SH-SY5Y (cell line): ENCODE measurements around the gene PRCP.

Source experiments
- GATA2 ChIP-seq: IDR thresholded peaks from 2 replicates; pipeline ENCODE4 v1.6.1; 2011; ENCODE audit warnings: mild to moderate bottlenecking, low read depth, low read length
- GATA3 ChIP-seq: IDR thresholded peaks from 2 replicates; pipeline ENCODE4 v1.6.1; 2011; ENCODE audit warnings: low read depth, mild to moderate bottlenecking, low read length, moderate library complexity

DNA sequence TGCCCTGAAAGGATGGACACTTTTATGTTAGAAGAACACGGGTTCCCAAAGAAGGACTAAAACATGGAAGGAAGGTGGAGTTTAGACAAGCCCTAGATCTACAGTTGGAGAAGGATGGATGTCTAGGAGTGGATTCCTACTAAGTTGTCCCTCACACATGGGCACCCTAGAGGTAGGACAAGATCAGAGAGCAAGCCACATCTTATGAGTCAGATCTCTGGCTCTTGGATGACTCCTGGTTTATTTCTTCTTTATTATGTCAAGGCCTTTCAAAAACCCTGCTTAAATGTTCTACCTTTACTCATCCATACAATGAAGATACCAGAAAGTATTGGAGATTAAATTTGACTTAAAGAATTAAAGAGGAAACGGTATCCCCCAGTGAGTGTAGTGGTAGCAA lies 34.4 kb downstream of the PRCP start:
- TF ChIP-seq GATA2 (no peak), GATA3 (no peak)
